GM12878 (cell line): ENCODE measurements around the gene LMO7. TPM values are rescaled to one million over a fixed set of nuclear protein-coding genes. Genes with fewer than 3 reads are reported as not detected.

Experiments used
- ATAC-seq: fragments of 200-7000 bp; cut with Tn5 transposase; 3 replicates; pipeline ENCODE4 v1.9.1; 2020; ENCODE audit warnings: mild to moderate bottlenecking, moderate library complexity
- BruUV-seq: library from RNA; stranded (reverse); fragments of 400-500 nt; replicated peaks from 2 replicates; lab custom pipeline; 2021; lab: Mats Ljungman, UMichigan
- CTCF ChIA-PET: fragments of 300-600 bp; sonication (Branson Sonifier 250); formaldehyde crosslinking; extraction: SDS; loops from one replicate; lab custom pipeline; 2021; ENCODE audit warnings: inconsistent platforms; lab: Yijun Ruan, JAX
- POLR2A ChIA-PET: fragments of 350-600 bp; formaldehyde crosslinking; extraction: SDS; loops from one replicate; lab custom pipeline; 2021; ENCODE audit warnings: inconsistent platforms; lab: Charles Lee
- RAD21 ChIA-PET: fragments of 300-600 bp; sonication (Branson Sonifier 250); formaldehyde crosslinking; loops from one replicate; lab custom pipeline; 2023; ENCODE audit warnings: antibody characterized with exemption; ENCODE audit not compliant: unreplicated experiment; lab: Charles Lee
- SMC1A ChIA-PET: fragments of 300-600 bp; sonication (Branson Sonifier 250); formaldehyde crosslinking; loops from one replicate; lab custom pipeline; 2023; ENCODE audit not compliant: unreplicated experiment, uncharacterized antibody; lab: Charles Lee
- DNase-seq: peaks from one replicate; pipeline ENCODE4 v3.0.0-alpha.2; 2011; ENCODE audit warnings: low read depth, low spot score
- FAIRE-seq: peaks from 3 replicates; lab custom pipeline; 2011; peaks lifted over from hg19 to GRCh38; lab: Jason Lieb, UNC
- H2AFZ ChIP-seq: 2 replicates; pipeline ENCODE4 v1.6.0; 2011; ENCODE audit warnings: low read depth, low read length, control low read depth; ENCODE audit not compliant: control insufficient read depth
- H3K27ac ChIP-seq: 2 replicates; pipeline ENCODE4 v1.5.1; 2011; ENCODE audit warnings: control low read depth; ENCODE audit not compliant: control insufficient read depth, insufficient read depth
- H3K27me3 ChIP-seq, 2 experiments: replicated peaks in 1 of 2; 2 replicates each; pipeline versions ENCODE4 v1.6.0 to v1.6.1; 2011; ENCODE audit warnings: low read length in 1 of 2; ENCODE audit not compliant: control insufficient read depth in 2 of 2, insufficient read depth in 2 of 2
- H3K36me3 ChIP-seq, 2 experiments: 2 replicates each; pipeline ENCODE4 v1.5.1; 2011; ENCODE audit warnings: low read length in 1 of 2; ENCODE audit not compliant: control insufficient read depth in 2 of 2, insufficient read depth in 2 of 2
- H3K4me1 ChIP-seq: 2 replicates; pipeline ENCODE4 v1.6.1; 2011; ENCODE audit warnings: mild to moderate bottlenecking, low read length, moderate library complexity, mixed read lengths; ENCODE audit not compliant: control insufficient read depth, insufficient read depth
- H3K4me2 ChIP-seq: 2 replicates; pipeline ENCODE4 v1.6.0; 2011; ENCODE audit warnings: control low read depth; ENCODE audit not compliant: control insufficient read depth, insufficient read depth
- H3K4me3 ChIP-seq: fragments of 200-600 bp; sonication (generic); 2 replicates; pipeline ENCODE4 v1.5.1; 2016
- H3K79me2 ChIP-seq: 2 replicates; pipeline ENCODE4 v1.6.0; 2011; ENCODE audit warnings: low read length; ENCODE audit not compliant: control insufficient read depth, insufficient read depth
- H3K9ac ChIP-seq: 2 replicates; pipeline ENCODE4 v1.8.0; 2011; ENCODE audit warnings: low read length, control low read depth, mixed read lengths; ENCODE audit not compliant: control insufficient read depth, insufficient read depth
- H3K9me3 ChIP-seq: replicated peaks from 3 replicates; pipeline ENCODE4 v1.5.1; 2011; ENCODE audit warnings: mild to moderate bottlenecking, low read length; ENCODE audit not compliant: control insufficient read depth, insufficient read depth
- H4K20me1 ChIP-seq: 2 replicates; pipeline ENCODE4 v1.6.0; 2011; ENCODE audit not compliant: control insufficient read depth, insufficient read depth
- ESRRA ChIP-seq: IDR thresholded peaks from 2 replicates; pipeline ENCODE4 v1.6.1; 2012; ENCODE audit warnings: mild to moderate bottlenecking, low read length, improper control_type of control experiment
- POLR2AphosphoS5 ChIP-seq: IDR thresholded peaks from 2 replicates; pipeline ENCODE4 v1.6.1; 2011; ENCODE audit warnings: mild to moderate bottlenecking, low read length, inconsistent platforms
- POU2F2 ChIP-seq: IDR thresholded peaks from 3 replicates; pipeline ENCODE4 v1.6.1; 2011; ENCODE audit warnings: low read depth, mild to moderate bottlenecking, low read length, borderline replicate concordance
- RB1 ChIP-seq: fragments of 450-650 bp; formaldehyde crosslinking; IDR thresholded peaks from 2 replicates; pipeline ENCODE4 v1.6.1; 2017; ENCODE audit warnings: mild to moderate bottlenecking, borderline replicate concordance
- REST ChIP-seq: IDR thresholded peaks from 2 replicates; pipeline ENCODE4 v1.6.1; 2012; ENCODE audit warnings: mild to moderate bottlenecking, low read depth, low read length
- YY1 ChIP-seq: IDR thresholded peaks from 2 replicates; pipeline ENCODE4 v1.6.1; 2011; ENCODE audit warnings: low read depth, mild to moderate bottlenecking, low read length
- ZNF622 ChIP-seq: fragments of 450-650 bp; IDR thresholded peaks from 2 replicates; pipeline ENCODE4 v1.6.1; 2017; ENCODE audit warnings: mild to moderate bottlenecking, inconsistent platforms
- WGBS: methylation state at CpG from one replicate; pipeline ENCODE4 v1.1.6; 2016; ENCODE audit warnings: low lambda C conversion rate; ENCODE audit not compliant: insufficient replicate concordance, insufficient coverage; ENCODE audit errors: missing lambda C conversion rate; 5-methylcytosine and 5-hydroxymethylcytosine counted together
- in situ Hi-C: fragments of 300-500 bp; cut with MboI; formaldehyde crosslinking; loops from 9 replicates; pipeline ENCODE4 v1.14.3; 2018; ENCODE audit warnings: mixed read lengths
- intact Hi-C: fragments of 100-400 bp; cut with micrococcal nuclease; formaldehyde crosslinking; loops from one replicate; pipeline ENCODE4 v1.14.2; 2022; ENCODE audit not compliant: unreplicated experiment
- polyA plus RNA-seq, 11 experiments: library from polyadenylated mRNA; depleted of rRNA in 4 of 11; unstranded in 6 of 11; stranded (reverse) in 5 of 11; fragments of >200 nt; fragmentation: Nextera tagmentation in 4 of 11; fragmentation: Illumina TruSeq in 1 of 11; extraction: Ambion mirVana in 4 of 11; extraction: Trizol in 1 of 11; gene quantifications; 1 replicate in 1 of 11; 2 replicates in 10 of 11; pipeline versions ENCODE4 v1.2.1 to v1.2.3, GENCODE V29; 2011 to 2016; ENCODE audit warnings: inconsistent platforms in 2 of 11, missing spikeins in 2 of 11, low read depth in 1 of 11
- total RNA-seq, 4 experiments: library from RNA; depleted of rRNA in 3 of 4; stranded (reverse); fragments of >200 nt in 3 of 4; fragmentation: Illumina TruSeq in 1 of 4; extraction: Trizol in 1 of 4; gene quantifications; 2 replicates each; pipeline versions ENCODE4 v1.2.1 to v1.2.3, GENCODE V29; 2013 to 2021
- TF ChIP-seq, protein P1 (sequence below): fragments of 450-650 bp; IDR thresholded peaks from 2 replicates; pipeline ENCODE4 v1.6.1; 2018; ENCODE audit warnings: mild to moderate bottlenecking, low read depth, moderate library complexity; ENCODE audit not compliant: partially characterized antibody

The LMO7 gene
- total and polyA plus RNA-seq, 10 of the 15 experiments (the other 5 are each of a cell fraction or from before 2014, with no cell fraction given), result 8.5 to 67.8 (median 36.8) TPM

DNA sequence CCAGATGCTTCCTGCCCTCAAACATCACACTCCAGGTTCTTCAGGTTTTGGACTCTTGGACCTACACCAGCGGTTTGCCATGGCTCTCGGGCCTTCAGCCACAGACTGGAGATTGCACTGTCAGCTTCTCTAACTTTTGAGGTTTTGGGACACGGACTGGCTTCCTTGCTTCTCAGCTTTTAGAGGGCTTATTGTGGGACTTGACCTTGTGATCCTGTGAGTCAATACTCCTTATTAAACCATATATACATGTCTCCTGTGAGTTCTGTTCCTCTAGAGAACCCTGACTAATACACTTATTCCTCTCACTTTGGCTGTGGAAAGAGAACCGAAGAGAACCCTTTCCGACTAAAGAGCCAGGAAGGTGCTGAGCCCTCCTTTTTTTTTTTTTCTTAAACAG lies 53.6 kb downstream of the LMO7 start:
- Histone ChIP-seq H3K36me3 (no peaks in the 10 kb centered on the region), H3K4me1 (no peaks in the 10 kb centered on the region), H3K9me3 (no peaks in the 10 kb centered on the region; the same call in 2 of the 3 replicates), H3K27ac (no peak overlapping the region), H3K4me2 (no peak overlapping the region), H2AFZ (no peak overlapping the region), H3K27me3 (no peaks in the 10 kb centered on the region), H3K4me3 (no peak overlapping the region), H3K79me2 (no peaks in the 10 kb centered on the region), H4K20me1 (no peaks in the 10 kb centered on the region), H3K9ac (no peak overlapping the region)
- in situ Hi-C loops (loop anchor here (5.0 to 10.0 kb wide), 2 partner anchors 328 to 1215 kb away; no protein-coding TSS in a partner anchor), intact Hi-C loops (no loop called here)
- no peak for ATAC-seq
- ChIA-PET RAD21 (no interaction called here), SMC1A (interaction anchor here (0.7 to 3.9 kb wide), 5 partner anchors 7 to 783 kb away, joined by 3 to 25 read pairs (median 4); no protein-coding TSS in a partner anchor), CTCF (interaction anchor here (1.1 to 7.3 kb wide), 7 partner anchors 7 to 784 kb away, joined by 3 to 54 read pairs (median 5); no protein-coding TSS in a partner anchor), POLR2A (no interaction called here)
- TF ChIP-seq, protein P1, sequence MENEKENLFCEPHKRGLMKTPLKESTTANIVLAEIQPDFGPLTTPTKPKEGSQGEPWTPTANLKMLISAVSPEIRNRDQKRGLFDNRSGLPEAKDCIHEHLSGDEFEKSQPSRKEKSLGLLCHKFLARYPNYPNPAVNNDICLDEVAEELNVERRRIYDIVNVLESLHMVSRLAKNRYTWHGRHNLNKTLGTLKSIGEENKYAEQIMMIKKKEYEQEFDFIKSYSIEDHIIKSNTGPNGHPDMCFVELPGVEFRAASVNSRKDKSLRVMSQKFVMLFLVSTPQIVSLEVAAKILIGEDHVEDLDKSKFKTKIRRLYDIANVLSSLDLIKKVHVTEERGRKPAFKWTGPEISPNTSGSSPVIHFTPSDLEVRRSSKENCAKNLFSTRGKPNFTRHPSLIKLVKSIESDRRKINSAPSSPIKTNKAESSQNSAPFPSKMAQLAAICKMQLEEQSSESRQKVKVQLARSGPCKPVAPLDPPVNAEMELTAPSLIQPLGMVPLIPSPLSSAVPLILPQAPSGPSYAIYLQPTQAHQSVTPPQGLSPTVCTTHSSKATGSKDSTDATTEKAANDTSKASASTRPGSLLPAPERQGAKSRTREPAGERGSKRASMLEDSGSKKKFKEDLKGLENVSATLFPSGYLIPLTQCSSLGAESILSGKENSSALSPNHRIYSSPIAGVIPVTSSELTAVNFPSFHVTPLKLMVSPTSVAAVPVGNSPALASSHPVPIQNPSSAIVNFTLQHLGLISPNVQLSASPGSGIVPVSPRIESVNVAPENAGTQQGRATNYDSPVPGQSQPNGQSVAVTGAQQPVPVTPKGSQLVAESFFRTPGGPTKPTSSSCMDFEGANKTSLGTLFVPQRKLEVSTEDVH, result no peak
- TF ChIP-seq RB1, result no peak
- 97% methylated on average over 5 of the region's 5 CpGs for WGBS
- no peak for DNase-seq
- no TSS peak for BruUV-seq
- no peak for FAIRE-seq

GRCh38 chr13:75690607-75691006 lies 54.5 kb downstream of the LMO7 start:
- Histone ChIP-seq H4K20me1 (no peaks in the 10 kb centered on the region), H3K9ac (no peak overlapping the region), H3K4me2 (no peak overlapping the region), H2AFZ (no peak overlapping the region), H3K27ac (no peak overlapping the region), H3K9me3 (no peaks in the 10 kb centered on the region; the same call in 2 of the 3 replicates), H3K4me3 (no peak overlapping the region), H3K4me1 (no peaks in the 10 kb centered on the region), H3K27me3 (no peaks in the 10 kb centered on the region), H3K36me3 (no peaks in the 10 kb centered on the region), H3K79me2 (no peaks in the 10 kb centered on the region)
- ChIA-PET SMC1A (interaction anchor here (3.5 kb wide), 1 partner anchor 179 kb away, joined by 11 read pairs; no protein-coding TSS in a partner anchor), POLR2A (no interaction called here), RAD21 (no interaction called here), CTCF (interaction anchor here (1.3 to 7.3 kb wide), 3 partner anchors 16 to 783 kb away, joined by 3 to 54 read pairs (median 4); no protein-coding TSS in a partner anchor)
- ATAC-seq, result no peak
- in situ Hi-C loops (loop anchor here (10.0 kb wide), 1 partner anchor 1214 kb away; no protein-coding TSS in a partner anchor), intact Hi-C loops (no loop called here)
- FAIRE-seq, result no peak
- no TSS peak for BruUV-seq
- 0% methylated on average over 1 of the region's 1 CpG for WGBS
- DNase-seq, result no peak
- TF ChIP-seq REST (no peak), ZNF622 (no peak), ESRRA (no peak), POU2F2 (no peak), POLR2AphosphoS5 (no peak), YY1 (no peak)
